LNCAP (cell line): ENCODE data around the gene VPS13D.

Source experiments
- CTCF ChIP-seq: fragments of 450-650 bp; IDR thresholded peaks from 2 replicates; pipeline ENCODE4 v1.5.1; 2017; ENCODE audit warnings: mild to moderate bottlenecking

VPS13D gene

GRCh38 chr1:12506281-12507280 lies 276.8 kb downstream of the VPS13D start:
- no peak for TF ChIP-seq CTCF

GRCh38 chr1:12507631-12508030 lies 277.8 kb downstream of the VPS13D start:
- TF ChIP-seq CTCF = no peak

GRCh38 chr1:12508849-12509248 lies 279.0 kb downstream of the VPS13D start:
- TF ChIP-seq CTCF = no peak

DNA sequence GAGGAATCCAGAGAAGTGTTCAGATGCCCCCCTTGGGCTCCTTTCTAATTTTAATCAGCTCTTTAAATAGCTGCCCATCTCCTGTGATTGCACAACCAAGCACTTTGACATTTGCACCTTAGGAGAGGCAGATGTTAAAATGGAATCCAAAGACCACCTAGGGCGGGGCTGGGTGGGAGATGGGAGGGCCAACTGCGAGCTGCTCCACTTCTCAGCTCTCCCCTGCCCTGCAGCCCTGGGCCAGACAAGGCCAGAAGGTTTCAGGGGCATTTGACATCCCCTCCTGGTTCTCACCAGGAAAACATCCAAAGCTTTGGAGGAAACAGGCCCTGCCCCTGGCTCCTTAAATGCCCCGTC lies 281.3 kb downstream of the VPS13D start:
- no peak for TF ChIP-seq CTCF

- no peak for TF ChIP-seq CTCF
Observed at GRCh38 chr1:12511516-12512468, 282.0 kb downstream of the VPS13D start.

DNA sequence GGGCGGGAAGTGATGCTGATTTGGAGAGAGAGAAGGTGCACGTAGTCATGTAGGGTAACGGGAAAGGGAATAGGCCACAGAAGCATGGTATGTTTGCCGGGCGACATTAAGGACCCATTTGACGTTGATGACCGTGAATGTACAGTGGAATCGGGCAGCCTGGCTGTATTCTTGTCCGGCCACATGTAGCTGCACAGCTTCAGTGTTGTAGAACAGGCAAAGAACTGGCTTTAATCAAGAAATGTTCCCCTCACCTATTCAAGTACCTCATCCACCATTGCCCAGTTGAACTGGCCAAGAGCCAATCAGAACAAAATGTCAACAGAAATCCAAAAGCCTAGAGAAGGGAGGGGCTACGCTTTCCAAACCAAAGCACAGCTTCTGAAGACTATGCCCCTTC lies 283.4 kb downstream of the VPS13D start:
- TF ChIP-seq CTCF = no peak

- TF ChIP-seq CTCF = no peak
Observed at GRCh38 chr1:12514590-12514989, 284.8 kb downstream of the VPS13D start.
